ENCODE data around the gene ADGRL2. TPM values are rescaled to one million over a fixed set of nuclear protein-coding genes. Genes with fewer than 3 reads are reported as not detected.

Gene ADGRL2
- polyA plus RNA-seq, 3 donors = not detected

DNA sequence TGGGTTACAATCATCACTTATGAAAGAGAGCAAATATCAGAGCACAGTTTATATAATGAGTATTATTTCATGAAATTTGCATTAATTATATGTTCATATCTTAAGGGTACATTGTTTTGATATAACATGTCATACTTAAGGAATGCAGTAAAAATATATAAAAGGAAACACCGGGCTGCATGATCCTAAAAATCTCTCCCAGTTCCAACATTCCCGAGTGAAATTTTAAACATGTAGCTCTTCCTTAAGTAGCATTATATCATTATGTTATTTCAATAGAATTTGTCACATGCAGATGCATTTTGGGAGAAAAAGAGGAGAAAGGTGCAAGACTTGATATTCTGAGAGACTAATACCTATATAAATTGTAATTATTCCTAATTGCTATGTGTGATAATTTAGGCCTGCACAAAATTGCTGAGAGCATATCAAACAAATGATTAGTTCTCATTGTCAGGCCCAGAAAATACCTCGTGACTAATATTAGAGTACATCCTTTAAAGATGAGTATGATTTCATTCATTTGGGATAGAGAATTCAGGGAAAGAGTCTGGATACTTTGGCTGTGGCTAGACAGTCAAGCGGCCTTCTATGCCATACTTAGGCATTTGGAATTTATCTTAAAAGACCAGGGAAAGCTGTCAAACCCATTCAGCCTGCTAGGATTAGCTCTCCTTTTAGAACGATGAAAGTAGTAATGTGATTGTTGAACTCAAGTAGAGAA is 86.8 kb downstream of the ADGRL2 start:
- Histone ChIP-seq H3K4me3 (replicated peaks in 1 of 3; ENCODE audit: low read depth in 2 of 3, low read length in 3 of 3) (no peak overlapping the region), H3K36me3 (replicated peaks in 1 of 2; ENCODE audit: control insufficient read depth in 1 of 2, insufficient read depth in 2 of 2, low read length in 2 of 2) (no peaks in the 10 kb centered on the region), H3K4me1 (ENCODE audit: control insufficient read depth in 1 of 2, insufficient read depth in 2 of 2, low read length in 2 of 2) (no peaks in the 10 kb centered on the region), H2AFZ (ENCODE audit: insufficient read depth, low read depth, low read length, poor library complexity, severe bottlenecking) (no peak overlapping the region), H3K79me2 (ENCODE audit: insufficient read depth, low read length) (no peaks in the 10 kb centered on the region), H3K4me2 (replicated peaks; ENCODE audit: extremely low read depth, low read length, poor library complexity, severe bottlenecking) (no peak overlapping the region), H3K27ac (ENCODE audit: low read depth in 1 of 2, low read length in 2 of 2) (no peak overlapping the region), H3K9me3 (replicated peaks in 1 of 2; ENCODE audit: control insufficient read depth in 1 of 2, insufficient read depth in 1 of 2, low read length in 2 of 2) (no peaks in the 10 kb centered on the region), H3K27me3 (ENCODE audit: control insufficient read depth in 2 of 2, insufficient read depth in 2 of 2, low read length in 2 of 2) (no peaks in the 10 kb centered on the region), H3K9ac (ENCODE audit: insufficient read depth, low read length, poor library complexity, severe bottlenecking) (no peak overlapping the region), H4K20me1 (ENCODE audit: insufficient read depth, low read length) (no peaks in the 10 kb centered on the region)
- WGBS (ENCODE audit: insufficient coverage) = 71% methylated on average over 1 of the region's 5 CpGs
- H3K9me3 Mint-ChIP-seq = peaks cover 0 to 10% (median 4%) of the 10 kb centered on the region in 7 donors
- no peak for TF ChIP-seq CTCF (IDR thresholded peaks at IDR 0.05)
- H3K4me1 Mint-ChIP-seq = no peaks in the 10 kb centered on the region
- no peaks in the 10 kb centered on the region for H3K27me3 Mint-ChIP-seq (ENCODE audit: low read depth in 3 of 3)
- intact Hi-C loops (cut with micrococcal nuclease) = no loop called here
- no peak overlapping the region for H3K4me3 Mint-ChIP-seq
- H3K36me3 Mint-ChIP-seq = no peaks in the 10 kb centered on the region
- no peak for DNase-seq
- no peak overlapping the region for H3K27ac Mint-ChIP-seq

DNA sequence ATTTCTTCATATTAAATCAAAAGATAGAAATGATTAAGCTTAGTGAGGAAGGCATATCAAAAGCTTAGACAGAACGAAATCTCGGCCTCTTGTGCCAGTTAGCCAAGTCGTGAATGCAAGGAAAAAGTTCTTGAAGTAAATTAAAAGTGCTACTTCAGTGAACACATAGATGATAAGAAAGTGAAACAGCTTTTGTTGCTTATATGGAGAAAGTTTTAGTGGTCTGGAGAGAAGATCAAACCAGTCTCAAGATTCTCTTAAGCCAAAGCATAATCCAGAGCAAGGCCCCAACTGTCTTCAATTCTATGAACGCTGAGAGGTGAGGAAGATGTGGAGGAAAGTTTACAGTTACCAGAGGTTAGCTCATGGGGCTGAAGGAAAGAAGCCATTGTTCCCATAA is 88.4 kb downstream of the ADGRL2 start:
- H3K4me2 ChIP-seq (replicated peaks; ENCODE audit: extremely low read depth, low read length, poor library complexity, severe bottlenecking) = no peak overlapping the region
- no peak overlapping the region for H3K9ac ChIP-seq (ENCODE audit: insufficient read depth, low read length, poor library complexity, severe bottlenecking)
- no peak overlapping the region for H3K27ac ChIP-seq (ENCODE audit: low read depth in 1 of 2, low read length in 2 of 2)
- H2AFZ ChIP-seq (ENCODE audit: insufficient read depth, low read depth, low read length, poor library complexity, severe bottlenecking) = no peak overlapping the region
- H3K9me3 Mint-ChIP-seq = peaks cover 0 to 10% (median 3%) of the 10 kb centered on the region in 7 donors
- no peak overlapping the region for H3K4me3 Mint-ChIP-seq
- no peaks in the 10 kb centered on the region for H3K36me3 Mint-ChIP-seq
- H3K4me1 ChIP-seq (ENCODE audit: control insufficient read depth in 1 of 2, insufficient read depth in 2 of 2, low read length in 2 of 2) = no peaks in the 10 kb centered on the region
- no peak for TF ChIP-seq CTCF (IDR thresholded peaks at IDR 0.05)
- no peak overlapping the region for H3K4me3 ChIP-seq (replicated peaks in 1 of 3; ENCODE audit: low read depth in 2 of 3, low read length in 3 of 3)
- H3K36me3 ChIP-seq (replicated peaks in 1 of 2; ENCODE audit: control insufficient read depth in 1 of 2, insufficient read depth in 2 of 2, low read length in 2 of 2) = no peaks in the 10 kb centered on the region
- H3K9me3 ChIP-seq (replicated peaks in 1 of 2; ENCODE audit: control insufficient read depth in 1 of 2, insufficient read depth in 1 of 2, low read length in 2 of 2) = no peaks in the 10 kb centered on the region
- no peaks in the 10 kb centered on the region for H3K27me3 Mint-ChIP-seq (ENCODE audit: low read depth in 3 of 3)
- 89% methylated on average over 3 of the region's 4 CpGs for WGBS (ENCODE audit: insufficient coverage)
- H3K4me1 Mint-ChIP-seq = no peaks in the 10 kb centered on the region
- H3K79me2 ChIP-seq (ENCODE audit: insufficient read depth, low read length) = no peaks in the 10 kb centered on the region
- no peak overlapping the region for H3K27ac Mint-ChIP-seq
- DNase-seq = no peak
- no peaks in the 10 kb centered on the region for H3K27me3 ChIP-seq (ENCODE audit: control insufficient read depth in 2 of 2, insufficient read depth in 2 of 2, low read length in 2 of 2)
- intact Hi-C loops (cut with micrococcal nuclease) = no loop called here
- H4K20me1 ChIP-seq (ENCODE audit: insufficient read depth, low read length) = no peaks in the 10 kb centered on the region

Data from CD14-positive monocyte (primary cell).